ENCODE results near the gene ZNF652.
A peak's percentile ranks its signal among the peaks of the same experiment; 100 is the strongest.

Gene ZNF652

DNA sequence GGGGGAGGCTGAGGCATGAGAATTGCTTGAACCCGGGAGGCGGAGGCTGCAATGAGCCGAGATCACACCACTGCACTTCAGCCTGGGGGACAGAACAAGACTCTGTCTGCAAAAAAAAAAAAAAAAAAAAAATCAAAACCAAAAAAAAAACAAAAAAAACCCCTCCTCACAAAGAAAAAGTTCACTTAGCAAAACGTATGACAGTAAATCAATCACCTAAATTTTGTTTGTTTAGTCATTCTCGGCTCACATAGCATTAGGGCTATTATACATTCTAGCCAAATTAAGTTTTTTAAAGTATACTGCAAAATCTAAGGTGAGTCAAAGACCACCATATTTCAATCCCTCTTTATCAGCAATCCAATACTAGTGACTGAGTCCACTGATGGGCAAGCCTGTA lies 5.7 kb downstream of the ZNF652 start:
- no peak for DNase-seq

DNA sequence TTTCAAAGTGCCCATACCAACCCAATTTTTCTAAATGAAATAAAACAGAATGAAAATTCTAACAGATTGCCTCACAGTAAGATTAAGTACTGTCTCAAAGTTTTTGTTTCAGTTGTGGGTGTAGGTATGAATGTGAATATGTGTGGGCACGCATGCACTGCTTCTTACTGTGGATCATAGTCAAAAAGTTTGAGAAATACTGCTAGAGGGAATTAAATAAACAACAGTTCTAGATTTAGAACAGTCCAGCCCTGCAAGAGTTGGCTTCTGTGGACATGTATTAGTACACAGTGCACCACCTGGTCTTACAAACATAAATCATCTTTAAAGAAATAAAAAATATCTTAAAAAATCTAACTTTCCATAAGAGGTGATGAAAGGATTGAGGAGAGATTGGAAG lies 8.4 kb downstream of the ZNF652 start:
- no peak for DNase-seq

DNA sequence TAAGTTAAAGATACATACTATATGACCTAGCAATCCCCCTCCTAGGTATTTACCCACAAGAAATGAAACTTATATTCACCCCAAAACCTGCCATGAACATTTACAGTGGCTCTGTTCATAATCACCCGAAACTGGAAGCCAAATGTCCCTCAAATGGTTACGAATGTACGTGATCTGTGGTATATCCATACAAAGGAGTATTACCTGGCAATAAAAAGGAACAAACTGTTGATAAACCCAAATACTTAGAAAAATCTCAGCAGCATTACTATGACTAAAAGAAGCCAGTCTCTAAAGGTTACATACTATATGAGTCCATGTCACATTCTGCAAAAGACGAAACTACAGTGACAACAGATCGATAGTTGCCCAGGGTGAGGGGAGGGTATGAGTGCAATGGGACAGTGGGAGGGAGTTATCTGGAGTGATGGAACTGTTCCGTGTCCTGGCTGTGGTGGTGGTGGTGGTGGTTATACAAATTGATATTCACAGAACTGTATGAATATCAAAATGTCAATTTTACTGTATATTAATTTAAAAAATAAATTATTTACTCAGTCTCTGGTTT lies 9.4 kb downstream of the ZNF652 start:
- no peak for DNase-seq

DNA sequence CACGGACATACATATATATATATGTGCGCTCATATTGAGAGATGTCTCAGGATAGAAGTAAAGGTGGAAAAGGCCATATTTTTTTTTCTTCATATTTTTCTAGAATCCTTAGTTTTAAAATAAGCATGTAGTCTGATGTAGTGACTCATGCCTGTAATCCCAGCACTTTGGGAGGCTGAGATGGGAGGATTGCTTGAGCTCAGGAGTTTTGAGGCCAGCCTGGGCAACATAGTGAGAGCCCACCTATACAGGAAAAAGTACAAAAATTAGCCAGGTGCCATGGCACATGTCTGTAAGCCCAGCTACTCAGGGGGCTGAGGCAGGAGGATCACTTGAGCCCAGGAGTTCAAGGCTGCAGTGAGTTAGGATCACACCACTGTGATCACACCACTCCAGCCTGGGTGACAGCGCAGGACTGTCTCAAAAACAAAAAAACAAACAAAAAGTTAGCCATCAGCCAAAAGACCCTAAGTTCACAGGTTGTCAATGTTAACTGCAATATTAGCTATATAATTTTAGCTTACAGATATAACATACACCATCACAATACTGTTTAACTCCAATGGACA lies 10.4 kb downstream of the ZNF652 start:
- no peak for DNase-seq

DNA sequence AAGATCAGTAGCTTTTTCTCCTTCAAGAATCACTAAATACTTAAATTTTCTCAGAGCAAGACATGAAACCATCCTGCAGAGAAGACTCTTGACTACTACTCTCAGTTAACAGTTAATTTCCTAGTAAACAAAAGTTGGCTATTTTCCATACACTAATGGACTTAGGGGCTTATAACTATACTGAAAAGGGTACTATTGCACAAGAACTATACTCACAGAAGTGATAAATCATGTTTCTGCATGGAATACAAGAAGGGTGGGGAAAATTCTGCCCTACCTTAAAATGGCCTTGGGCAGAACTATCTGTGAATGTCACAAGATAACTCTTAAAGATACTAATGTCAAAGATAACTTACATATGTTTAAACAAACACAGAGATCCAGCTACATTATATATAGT lies 12.5 kb downstream of the ZNF652 start:
- DNase-seq, result no peak

DNA sequence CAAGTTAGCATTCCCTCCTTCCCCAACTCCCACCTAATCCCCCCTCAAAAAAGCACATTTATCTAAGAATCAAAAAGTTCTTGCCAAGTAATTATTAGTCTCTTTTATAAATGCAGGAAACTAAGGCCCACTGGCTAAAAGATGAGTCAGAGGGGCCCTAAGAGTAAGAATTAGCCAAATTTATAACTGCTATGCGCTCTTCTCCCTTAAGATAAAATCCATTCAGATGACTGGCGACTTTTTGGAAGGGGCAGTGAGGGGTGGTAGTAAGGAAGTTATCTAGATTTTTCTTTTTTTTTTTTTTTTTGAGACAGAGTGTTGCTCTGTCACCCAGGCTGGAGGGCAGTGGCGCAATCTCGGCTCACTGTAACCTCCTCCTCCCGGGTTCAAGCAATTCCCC lies 17.1 kb downstream of the ZNF652 start:
- DNase-seq, result no peak

DNA sequence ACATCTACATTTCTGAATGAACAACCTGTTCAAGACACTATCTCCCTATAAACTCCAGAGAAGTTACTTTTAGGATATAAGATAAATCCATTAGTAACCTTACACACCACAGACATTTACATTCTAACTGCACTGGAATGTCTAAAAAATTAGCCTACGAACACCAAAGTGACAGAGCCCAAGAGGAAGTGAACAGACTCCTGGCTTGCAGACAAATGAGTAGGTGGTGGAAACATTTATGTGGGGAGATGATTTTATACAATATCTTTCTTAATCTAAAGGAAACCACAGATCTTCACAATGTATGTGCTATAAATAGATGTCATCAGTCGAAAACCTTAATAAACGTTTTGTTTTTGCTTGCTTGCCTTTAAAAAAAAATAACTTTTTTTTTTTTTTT lies 18.8 kb downstream of the ZNF652 start:
- peak in 1 of 2 donors; percentile 47 for DNase-seq

DNA sequence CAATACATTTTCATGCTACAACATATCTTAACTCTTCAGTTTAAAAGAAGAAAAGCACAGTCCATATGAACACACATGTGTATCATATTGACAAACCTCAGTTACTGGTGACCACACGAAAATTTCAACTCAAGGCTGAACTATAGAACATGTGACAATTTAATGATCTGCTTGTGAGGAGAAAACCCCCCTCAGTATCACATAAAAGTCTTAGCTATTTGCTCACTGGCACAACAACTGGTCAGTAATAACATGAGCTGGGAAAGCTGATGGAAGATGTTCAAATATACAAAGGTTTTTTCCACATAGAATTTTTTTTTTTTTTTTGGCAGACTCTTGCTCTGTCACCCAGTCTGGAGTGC lies 19.5 kb downstream of the ZNF652 start:
- DNase-seq, result no peak

DNA sequence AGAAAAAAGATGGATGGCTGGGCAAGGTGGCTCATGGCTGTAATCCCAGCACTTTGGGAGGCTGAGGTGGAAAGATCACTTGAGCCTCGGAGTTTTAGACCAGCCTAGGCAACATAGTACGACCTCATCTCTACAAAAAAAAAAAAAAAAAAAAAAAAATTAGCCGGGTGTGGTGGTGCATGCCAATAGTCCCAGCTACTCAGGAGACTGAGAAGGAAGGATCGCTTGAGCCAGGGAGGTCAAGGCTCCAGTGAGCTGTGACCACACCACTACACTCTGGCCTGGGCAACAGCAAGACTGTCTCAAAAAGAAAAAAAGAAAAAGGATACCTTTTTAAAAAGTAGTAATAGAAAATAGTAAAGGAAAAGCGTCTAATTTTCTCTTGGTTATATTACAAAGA lies 20.7 kb downstream of the ZNF652 start:
- no peak for DNase-seq

DNA sequence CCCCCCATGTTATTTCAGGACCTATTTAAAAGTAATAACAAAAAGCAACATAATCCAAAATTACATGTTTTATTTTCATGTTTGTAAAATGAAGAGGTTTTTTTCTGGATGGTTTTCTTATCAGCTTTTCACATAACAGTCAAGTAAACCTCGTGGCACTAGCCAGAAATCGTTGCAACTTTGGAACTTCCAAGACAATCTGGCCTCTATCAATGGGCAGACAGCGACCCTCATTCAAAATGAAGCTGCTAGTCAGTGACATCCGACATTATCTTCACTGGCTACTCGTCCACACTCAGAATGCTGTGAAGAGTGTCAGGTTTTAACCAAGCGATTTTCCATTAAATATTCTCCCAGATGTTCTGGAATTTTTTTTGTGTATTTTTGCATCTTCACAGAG lies 22.7 kb downstream of the ZNF652 start:
- no peak for DNase-seq

DNA sequence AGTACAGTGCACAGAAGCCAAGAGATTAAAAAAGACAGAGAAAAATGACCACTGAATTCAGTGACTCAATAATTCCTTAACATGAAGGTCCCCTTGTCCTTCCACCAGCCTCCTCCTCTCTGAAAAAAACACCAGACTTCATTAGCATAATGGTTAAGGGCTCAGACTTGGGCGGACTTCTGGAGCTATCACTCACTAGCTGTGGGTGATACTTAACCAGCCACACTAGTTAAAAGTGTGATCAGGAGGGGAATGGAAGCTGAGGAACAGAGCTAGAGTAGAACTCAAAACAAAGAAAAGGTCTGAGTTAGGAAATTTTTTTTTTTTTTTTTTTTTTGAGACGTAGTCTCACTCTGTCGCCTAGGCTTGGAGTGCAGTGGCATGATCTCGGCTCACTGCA lies 23.2 kb downstream of the ZNF652 start:
- peak in 1 of 2 donors; percentile 40 for DNase-seq

DNA sequence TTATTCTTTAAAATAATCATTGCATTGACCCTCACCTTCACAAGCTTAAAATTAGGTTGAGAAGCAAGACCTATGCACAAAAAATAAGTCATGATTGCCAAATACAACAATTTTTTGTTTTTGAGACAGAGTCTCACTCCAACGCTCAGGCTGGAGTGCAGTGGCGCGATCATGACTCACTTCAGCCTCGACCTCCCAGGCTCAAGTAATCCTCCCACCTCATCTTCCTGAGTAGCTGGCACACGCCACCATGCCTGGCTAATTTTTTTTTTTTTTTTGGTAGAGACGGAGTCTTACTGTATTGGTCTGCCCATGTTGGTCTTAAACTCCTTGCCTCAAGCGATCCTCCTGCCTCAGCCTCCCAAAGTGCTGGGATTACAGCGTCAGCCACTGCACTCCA lies 24.2 kb downstream of the ZNF652 start:
- no peak for DNase-seq

DNA sequence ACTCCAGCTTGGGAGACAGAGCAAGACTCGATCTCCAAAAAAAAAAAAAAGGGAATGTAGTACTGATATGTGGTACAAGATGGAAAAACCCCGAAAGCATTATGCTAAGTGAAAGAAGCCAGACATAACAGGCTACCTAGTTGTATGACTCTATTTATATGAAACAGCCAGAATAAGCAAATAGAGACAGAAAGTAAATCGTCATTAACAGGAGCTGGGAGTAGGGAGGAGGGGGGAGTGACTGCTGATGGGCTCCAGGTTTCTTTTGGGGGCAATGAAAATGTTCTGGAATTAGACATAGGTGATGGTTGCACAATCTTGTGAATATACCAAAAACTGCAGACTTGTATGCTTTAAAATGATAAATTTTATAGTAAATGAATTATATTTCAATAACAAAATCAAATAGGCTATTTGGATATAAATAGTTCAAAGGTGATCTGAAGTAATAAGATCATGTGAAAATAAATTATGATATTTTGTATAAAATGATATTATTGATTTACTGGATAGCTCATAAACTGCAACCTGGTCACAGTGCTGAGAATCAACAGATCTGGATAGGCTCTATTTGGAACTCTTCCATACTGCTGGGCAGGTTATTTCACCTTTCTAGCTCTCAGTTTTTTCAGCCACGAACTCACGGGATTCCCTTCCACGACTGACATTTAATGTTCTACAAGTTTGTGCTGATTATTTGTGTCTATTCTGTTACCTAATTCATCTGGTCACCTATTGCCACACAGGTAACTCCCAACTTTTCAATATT lies 27.1 kb downstream of the ZNF652 start:
- DNase-seq, result no peak

DNA sequence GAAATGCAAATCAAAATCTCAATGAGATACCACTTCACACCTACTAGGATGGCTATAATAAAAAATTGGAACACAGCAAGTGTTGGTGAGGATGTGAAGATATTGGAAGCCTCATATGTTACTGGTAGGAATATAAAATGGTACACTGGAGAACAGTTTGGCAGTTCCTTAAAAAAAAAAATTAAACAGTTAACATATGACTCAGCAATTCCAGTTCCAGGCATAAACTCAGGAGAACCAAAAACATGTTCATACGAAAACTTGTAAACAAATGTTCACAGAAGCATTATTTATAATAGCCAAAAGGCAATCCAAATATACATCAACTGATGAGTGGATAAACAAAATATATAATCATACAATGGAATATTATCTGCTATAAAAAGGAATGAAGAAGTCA lies 28.2 kb downstream of the ZNF652 start:
- DNase-seq, result no peak

DNA sequence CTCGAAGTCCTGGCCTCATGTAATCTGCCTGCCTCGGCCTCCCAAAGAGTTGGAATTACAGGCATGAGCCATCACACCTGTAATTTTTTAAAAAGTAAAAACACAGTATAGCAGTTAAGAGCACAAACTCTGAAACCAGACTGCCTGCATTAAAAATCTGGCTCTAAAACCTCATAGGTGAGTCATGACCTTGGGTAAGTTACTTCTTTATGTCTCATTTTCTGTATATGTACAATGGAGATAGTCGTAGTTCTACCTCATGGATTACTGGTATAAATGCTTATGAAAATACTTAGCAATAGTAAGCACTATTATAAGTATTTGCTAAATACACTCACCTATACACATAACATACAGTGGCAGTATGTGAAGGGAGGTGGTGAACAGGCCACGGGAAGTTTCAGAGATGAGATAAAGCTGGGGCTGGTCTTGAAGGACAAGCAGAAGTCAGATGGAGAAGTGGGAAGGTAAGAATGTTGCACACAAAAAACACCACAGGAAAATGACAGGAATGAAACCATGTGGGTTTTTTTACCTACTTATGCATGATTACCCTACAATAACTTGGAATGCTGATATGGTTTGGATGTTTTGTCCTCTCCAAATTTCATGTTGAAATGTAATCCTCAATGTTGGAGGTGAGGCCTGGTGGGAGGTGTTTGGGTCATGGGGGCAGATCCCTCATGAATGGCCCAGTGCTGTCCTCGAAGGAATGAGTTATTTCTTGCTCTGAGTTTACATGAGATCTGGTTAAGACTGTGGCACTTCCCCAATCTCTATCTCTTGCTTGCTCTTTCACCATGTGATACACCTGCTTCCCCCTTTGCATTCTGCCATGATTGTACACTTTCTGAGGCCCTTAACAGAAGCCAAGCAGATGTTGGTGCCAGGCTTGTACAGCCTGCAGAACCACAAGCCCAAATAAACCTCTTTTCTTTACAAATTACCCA lies 33.9 kb downstream of the ZNF652 start:
- DNase-seq, result no peak

DNA sequence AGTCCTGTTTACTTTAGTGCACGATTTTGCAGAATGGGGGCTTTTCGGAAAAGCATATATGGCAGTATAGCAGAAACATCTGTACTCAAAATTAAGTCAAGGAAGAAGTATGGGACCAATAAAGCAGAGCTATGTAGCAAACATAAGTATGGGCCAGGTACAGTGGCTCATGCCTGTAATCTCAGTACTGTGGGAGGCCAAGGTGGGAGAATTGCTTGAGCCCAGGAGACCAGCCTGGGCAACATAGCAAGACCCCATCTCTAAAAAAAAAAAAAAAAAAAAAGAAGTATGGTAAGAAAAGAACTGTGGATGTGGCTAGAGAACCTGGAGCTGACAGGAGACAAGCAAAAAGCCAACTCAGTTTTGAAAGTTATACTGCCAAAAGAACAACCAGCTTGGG lies 36.1 kb downstream of the ZNF652 start:
- no peak for DNase-seq

DNA sequence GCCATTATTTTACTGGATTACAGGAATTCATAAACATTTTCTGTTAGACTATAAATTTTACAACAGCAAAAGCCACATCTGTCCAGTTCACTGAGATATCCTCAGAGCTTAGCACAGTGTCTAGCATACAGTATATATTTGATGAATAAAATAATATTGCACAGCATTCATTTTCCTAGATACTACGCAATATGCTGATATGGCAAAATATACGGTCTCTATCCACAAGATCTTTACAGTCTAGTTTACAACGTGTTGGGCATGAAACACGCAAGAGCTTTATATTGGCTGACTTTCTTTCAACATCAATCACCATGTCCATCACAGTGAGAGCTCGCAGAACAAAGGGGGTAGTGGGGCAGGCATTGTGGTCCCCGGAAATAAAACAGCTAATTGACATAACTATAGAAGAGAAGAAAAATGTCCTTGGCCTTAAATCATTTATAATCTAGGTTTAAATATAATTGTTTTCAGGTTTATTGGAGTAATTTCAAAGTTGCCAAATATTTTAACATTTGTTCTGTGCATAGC lies 43.5 kb downstream of the ZNF652 start:
- no peak for DNase-seq

DNA sequence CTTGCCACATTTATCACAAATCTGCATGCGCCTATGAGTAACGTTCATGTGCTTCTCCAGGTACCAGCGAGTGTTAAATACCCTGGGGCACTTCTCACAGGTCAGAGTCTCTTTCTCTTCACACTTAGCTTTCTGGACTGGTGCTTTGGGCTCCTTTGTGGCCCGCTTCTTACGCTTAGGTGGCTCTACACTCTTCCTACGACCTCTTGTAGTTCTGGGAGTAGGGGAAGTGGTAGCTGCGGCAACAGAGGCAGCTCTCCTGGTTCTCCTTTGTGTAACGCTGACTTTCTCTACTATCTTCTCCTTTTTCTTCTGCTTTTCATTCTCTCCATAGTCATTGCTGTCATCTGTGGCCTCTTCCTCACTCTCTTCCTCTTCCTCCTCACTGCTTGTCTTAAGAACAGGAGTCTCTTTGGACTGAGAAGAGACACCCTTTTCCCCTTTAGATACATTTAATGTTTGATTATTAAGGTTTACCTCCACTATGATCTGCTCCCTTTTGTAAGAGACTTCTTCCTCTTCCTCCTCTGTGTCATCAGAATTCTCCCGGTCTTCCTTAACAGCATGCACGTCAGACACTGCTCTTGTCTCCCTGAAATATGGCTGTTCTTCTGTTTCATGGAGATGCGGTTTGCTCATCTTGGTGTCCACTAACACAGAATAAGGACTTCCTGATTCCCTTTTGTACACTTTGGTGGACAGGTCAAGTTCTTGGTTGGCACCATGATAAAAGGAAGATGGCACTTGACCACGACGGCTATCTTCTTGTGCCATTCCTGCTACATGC lies 45.0 kb downstream of the ZNF652 start:
- no peak for DNase-seq

DNA sequence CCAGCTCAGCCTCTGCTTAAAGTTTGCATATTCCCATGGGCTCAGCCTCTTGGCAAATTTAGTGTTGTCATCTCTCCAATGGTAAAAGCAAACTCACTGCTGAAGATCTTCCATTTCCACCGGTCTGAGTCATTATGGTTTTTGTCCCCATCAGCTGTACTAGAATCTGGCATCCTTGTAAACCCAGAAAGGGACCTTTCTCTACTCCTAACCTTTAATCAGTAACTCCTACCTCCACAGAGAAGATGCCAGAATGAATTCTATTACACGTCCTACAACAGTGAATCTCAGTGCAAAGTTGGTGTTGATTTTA lies 45.8 kb downstream of the ZNF652 start:
- DNase-seq, result no peak

DNA sequence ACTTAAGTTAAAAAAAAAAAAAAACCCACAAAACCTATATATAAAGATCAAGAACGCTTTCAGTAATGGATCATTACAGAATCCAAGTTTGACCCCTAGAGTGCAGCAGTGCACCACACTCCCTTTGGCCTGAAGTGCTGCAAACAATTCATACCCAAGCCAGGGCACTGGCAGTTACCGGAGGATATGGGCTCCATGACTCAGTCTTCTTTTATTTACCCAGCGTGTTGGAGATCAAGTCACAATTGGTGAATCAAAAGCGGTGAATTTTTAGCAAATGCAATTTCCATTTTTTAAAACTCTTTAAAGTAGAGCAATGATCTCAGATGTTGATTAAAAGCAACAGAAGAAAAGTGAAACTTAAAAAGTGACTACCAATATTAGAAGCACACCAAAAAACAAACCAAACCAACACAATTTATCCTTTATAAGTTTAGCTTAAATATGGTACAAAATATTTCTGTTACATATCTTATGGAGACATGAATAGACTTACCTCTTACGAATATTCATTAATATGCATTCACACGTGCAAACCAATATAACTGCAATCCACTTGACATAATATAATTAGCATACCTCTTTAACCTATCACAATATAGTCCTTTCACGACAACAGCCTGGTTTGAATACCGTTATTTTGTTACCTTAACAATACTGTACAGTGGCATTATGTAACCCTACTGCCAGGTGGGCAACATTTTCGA lies 46.3 kb downstream of the ZNF652 start:
- peak; percentile 83 to 86 for DNase-seq

DNA sequence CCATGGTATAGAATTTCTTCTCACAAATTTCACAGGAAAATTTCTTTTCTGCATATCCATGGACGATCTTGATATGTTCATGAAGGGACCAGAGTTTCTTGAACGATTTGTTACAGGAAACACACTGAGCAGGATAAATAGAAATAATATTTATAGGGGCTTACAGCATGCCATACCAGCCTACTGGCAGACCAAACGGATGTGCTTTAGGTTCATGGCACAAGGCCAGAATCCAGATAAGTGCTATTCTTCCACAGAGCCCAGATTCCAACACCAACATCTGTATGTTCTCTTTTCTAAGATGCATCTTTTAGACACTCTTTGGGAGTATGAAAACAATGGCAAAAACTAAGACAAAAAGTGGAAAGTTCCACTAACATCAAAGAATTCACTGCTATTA lies 49.3 kb downstream of the ZNF652 start:
- DNase-seq, result no peak

DNA sequence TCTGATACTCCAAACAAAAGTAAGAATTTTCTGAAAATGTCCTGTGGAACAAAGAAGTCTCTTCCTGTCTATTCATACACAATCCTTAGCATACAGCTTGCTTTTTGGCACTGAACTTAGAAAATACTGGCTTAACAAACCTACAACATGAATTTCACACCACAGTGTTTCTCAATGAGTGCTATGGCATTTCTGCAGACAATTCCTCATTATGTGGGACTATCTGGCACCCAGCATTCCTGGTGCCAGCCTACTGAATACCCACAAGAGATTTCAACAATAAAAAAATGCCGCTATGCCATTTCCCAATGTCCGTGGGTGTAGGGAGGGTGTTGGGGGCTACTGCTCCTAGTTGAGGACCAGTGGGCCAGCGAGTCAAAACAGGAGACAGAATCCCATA lies 62.1 kb downstream of the ZNF652 start:
- DNase-seq, result no peak

Measured in CD4-positive, alpha-beta T cell treated with Interleukin-4 for 1 hour (primary cell).